Measurements from ENCODE around the gene ZFAND2A. TPM values are rescaled to one million over a fixed set of nuclear protein-coding genes. Genes with fewer than 3 reads are reported as not detected.

The ZFAND2A gene
- total and polyA plus RNA-seq, 2 donors (not counting 3 experiments of a cell fraction or from before 2014, with no cell fraction given) = 31.8 to 40.6 TPM

DNA sequence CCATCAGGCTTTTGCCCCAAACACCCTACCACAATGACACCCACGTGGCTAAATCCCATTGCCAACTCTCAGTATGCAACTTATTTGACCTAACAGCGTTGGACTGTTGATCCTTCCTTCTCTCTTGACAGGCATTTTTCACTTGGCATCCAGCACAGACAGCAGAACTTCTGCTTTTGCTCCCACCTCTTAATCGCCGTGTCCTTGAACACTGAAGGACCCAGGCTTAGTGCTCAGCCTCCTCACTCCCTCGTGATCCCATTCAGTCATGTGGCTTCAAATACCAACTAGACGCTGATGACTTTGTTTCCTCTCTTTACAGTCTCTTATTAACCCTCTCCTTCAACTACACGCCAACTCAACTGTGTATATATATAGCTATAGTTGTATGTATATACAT lies 25.0 kb downstream of the ZFAND2A start:
- Histone ChIP-seq H2AFZ (ENCODE audit: low read depth, low read length) (no peak overlapping the region), H3K4me2 (ENCODE audit: insufficient read depth, low read length) (no peak overlapping the region), H3K27ac (ENCODE audit: insufficient read depth, low read depth, low read length) (no peak overlapping the region), H3K36me3 (ENCODE audit: control insufficient read depth in 2 of 2, extremely low read depth in 1 of 2, insufficient read depth in 2 of 2, low read length in 2 of 2) (no peaks in the 10 kb centered on the region), H3K9me3 (replicated peaks; ENCODE audit: control insufficient read depth, insufficient read depth, low read length) (no peaks in the 10 kb centered on the region), H3K9ac (replicated peaks; ENCODE audit: extremely low read depth, insufficient read depth, low read length) (no peak overlapping the region), H3K27me3 (ENCODE audit: control insufficient read depth in 2 of 2, insufficient read depth in 2 of 2, low read length in 2 of 2) (no peaks in the 10 kb centered on the region), H4K20me1 (replicated peaks; ENCODE audit: control insufficient read depth, extremely low read depth, insufficient read depth, low read length) (no peaks in the 10 kb centered on the region), H3K79me2 (ENCODE audit: control insufficient read depth, insufficient read depth, low read length) (peaks cover 11% of the 10 kb centered on the region), H3K4me3 (replicated peaks in 1 of 3; ENCODE audit: insufficient read depth in 1 of 3, low read depth in 1 of 3, low read length in 3 of 3) (no peak overlapping the region), H3K4me1 (ENCODE audit: control insufficient read depth, extremely low read depth, insufficient read depth, low read length) (peaks cover 10% of the 10 kb centered on the region), H3K9me1 (replicated peaks; ENCODE audit: control insufficient read depth, extremely low read depth, insufficient read depth, low read length) (no peaks in the 10 kb centered on the region)
- BruUV-seq (replicated peaks) = no TSS peak
- POLR2A ChIA-PET = no interaction called here
- no peak for TF ChIP-seq MYC (IDR thresholded peaks at IDR 0.05; ENCODE audit: low read depth, low read length)
- TF ChIP-seq JUN (IDR thresholded peaks at IDR 0.05; ENCODE audit: borderline replicate concordance, insufficient read depth, insufficient read length, low read depth) = no peak
- TF ChIP-seq FOS (IDR thresholded peaks at IDR 0.05; ENCODE audit: borderline replicate concordance, insufficient read depth, low read length) = no peak
- no peak for TF ChIP-seq POLR2AphosphoS5 (IDR thresholded peaks at IDR 0.05; ENCODE audit: insufficient read depth, low read depth, low read length)
- TF ChIP-seq, protein P1, sequence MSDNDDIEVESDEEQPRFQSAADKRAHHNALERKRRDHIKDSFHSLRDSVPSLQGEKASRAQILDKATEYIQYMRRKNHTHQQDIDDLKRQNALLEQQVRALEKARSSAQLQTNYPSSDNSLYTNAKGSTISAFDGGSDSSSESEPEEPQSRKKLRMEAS (IDR thresholded peaks at IDR 0.05; ENCODE audit: insufficient read depth, insufficient read length) = no peak
- TF ChIP-seq GATA2 (IDR thresholded peaks at IDR 0.05; ENCODE audit: insufficient read depth, insufficient read length, low read depth, low read length) = no peak
- TF ChIP-seq, protein P2, sequence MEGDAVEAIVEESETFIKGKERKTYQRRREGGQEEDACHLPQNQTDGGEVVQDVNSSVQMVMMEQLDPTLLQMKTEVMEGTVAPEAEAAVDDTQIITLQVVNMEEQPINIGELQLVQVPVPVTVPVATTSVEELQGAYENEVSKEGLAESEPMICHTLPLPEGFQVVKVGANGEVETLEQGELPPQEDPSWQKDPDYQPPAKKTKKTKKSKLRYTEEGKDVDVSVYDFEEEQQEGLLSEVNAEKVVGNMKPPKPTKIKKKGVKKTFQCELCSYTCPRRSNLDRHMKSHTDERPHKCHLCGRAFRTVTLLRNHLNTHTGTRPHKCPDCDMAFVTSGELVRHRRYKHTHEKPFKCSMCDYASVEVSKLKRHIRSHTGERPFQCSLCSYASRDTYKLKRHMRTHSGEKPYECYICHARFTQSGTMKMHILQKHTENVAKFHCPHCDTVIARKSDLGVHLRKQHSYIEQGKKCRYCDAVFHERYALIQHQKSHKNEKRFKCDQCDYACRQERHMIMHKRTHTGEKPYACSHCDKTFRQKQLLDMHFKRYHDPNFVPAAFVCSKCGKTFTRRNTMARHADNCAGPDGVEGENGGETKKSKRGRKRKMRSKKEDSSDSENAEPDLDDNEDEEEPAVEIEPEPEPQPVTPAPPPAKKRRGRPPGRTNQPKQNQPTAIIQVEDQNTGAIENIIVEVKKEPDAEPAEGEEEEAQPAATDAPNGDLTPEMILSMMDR (IDR thresholded peaks at IDR 0.05; ENCODE audit: extremely low read depth in 1 of 2, insufficient read depth in 1 of 2, low read depth in 1 of 2, low read length in 2 of 2) = no peak
- TF ChIP-seq POLR2A (IDR thresholded peaks at IDR 0.05; ENCODE audit: low read depth, low read length) = no peak
- TF ChIP-seq EZH2 (IDR thresholded peaks at IDR 0.05; ENCODE audit: borderline replicate concordance, low read depth, low read length, severe bottlenecking) = no peak
- intact Hi-C loops (cut with micrococcal nuclease) (no loop called here), dilution Hi-C loops (cut with MboI; ENCODE audit: extremely low pct_ligation_motif_present, low sequenced_read_pairs) (no loop called here)
- CTCF ChIA-PET = interaction anchor here (1.1 to 1.6 kb wide), 2 partner anchors 11 to 206 kb away, joined by 3 to 5 read pairs; no protein-coding TSS in a partner anchor
- FAIRE-seq (no peak), DNase-seq (ENCODE audit: low read depth, low spot score) (no peak)
